GM12878 (cell line): ENCODE results near the gene PRKAA1.

ENCODE experiments used
- BRCA1 ChIP-seq: IDR thresholded peaks from 2 replicates; pipeline ENCODE4 v1.6.1; 2011; ENCODE audit warnings: low read depth, low read length, improper control_type of control experiment
- CTCF ChIP-seq, 3 experiments: IDR thresholded peaks in 2 of 3; conservative IDR thresholded peaks in 1 of 3; 2 replicates each; pipeline ENCODE4 v1.5.1; 2011; ENCODE audit warnings: low read depth in 3 of 3, low read length in 3 of 3, mild to moderate bottlenecking in 3 of 3, control low read depth in 2 of 3, moderate library complexity in 2 of 3, inconsistent platforms in 1 of 3, mixed read lengths in 1 of 3; ENCODE audit not compliant: control insufficient read depth in 2 of 3, insufficient read depth in 1 of 3; ENCODE audit errors: extremely low read depth in 1 of 3
- FOXK2 ChIP-seq: fragments of 450-650 bp; IDR thresholded peaks from 2 replicates; pipeline ENCODE4 v1.6.1; 2017; ENCODE audit warnings: mild to moderate bottlenecking, moderate library complexity
- JUNB ChIP-seq: IDR thresholded peaks from 2 replicates; pipeline ENCODE4 v1.6.1; 2016; ENCODE audit warnings: antibody characterized with exemption, mild to moderate bottlenecking
- JUND ChIP-seq: IDR thresholded peaks from 2 replicates; pipeline ENCODE4 v1.6.1; 2012; ENCODE audit warnings: low read depth, mild to moderate bottlenecking, low read length, improper control_type of control experiment, moderate library complexity
- PKNOX1 ChIP-seq: fragments of 450-650 bp; IDR thresholded peaks from 2 replicates; pipeline ENCODE4 v1.6.1; 2016; ENCODE audit warnings: mild to moderate bottlenecking
- POLR2A ChIP-seq: IDR thresholded peaks from 2 replicates; pipeline ENCODE4 v1.6.1; 2011; ENCODE audit warnings: low read depth, mild to moderate bottlenecking, low read length
- SRF ChIP-seq, 2 experiments: IDR thresholded peaks; 2 replicates each; pipeline ENCODE4 v1.6.1; 2011; ENCODE audit warnings: low read depth in 2 of 2, low read length in 2 of 2, mild to moderate bottlenecking in 1 of 2, moderate library complexity in 1 of 2
- ZBTB40 ChIP-seq: fragments of 450-650 bp; IDR thresholded peaks from 2 replicates; pipeline ENCODE4 v1.6.1; 2016; ENCODE audit warnings: mild to moderate bottlenecking, moderate library complexity, borderline replicate concordance
- ZNF217 ChIP-seq: fragments of 450-650 bp; IDR thresholded peaks from 2 replicates; pipeline ENCODE4 v1.6.1; 2017; ENCODE audit warnings: antibody characterized with exemption, mild to moderate bottlenecking
- ZNF274 ChIP-seq: IDR thresholded peaks from one replicate; pipeline ENCODE4 v1.8.0; 2011; ENCODE audit not compliant: insufficient read length, insufficient read depth

GRCh38 chr5:40717281-40717680 is 80.9 kb downstream of the PRKAA1 start:
- no peak for TF ChIP-seq PKNOX1
- no peak for TF ChIP-seq FOXK2
- TF ChIP-seq BRCA1, result no peak
- no peak for TF ChIP-seq CTCF (IDR thresholded peaks at IDR 0.05 in 2 of 3, conservative IDR thresholded peaks at IDR 0.05 in 1 of 3; ENCODE audit: control insufficient read depth in 2 of 3, extremely low read depth in 1 of 3, insufficient read depth in 1 of 3, low read depth in 3 of 3, low read length in 3 of 3)
- no peak for TF ChIP-seq POLR2A
- no peak for TF ChIP-seq JUND
- no peak for TF ChIP-seq ZNF217
- TF ChIP-seq JUNB, result no peak
- no peak for TF ChIP-seq SRF (IDR thresholded peaks at IDR 0.05; ENCODE audit: low read depth in 2 of 2, low read length in 2 of 2)
- TF ChIP-seq ZBTB40, result no peak
- no peak for TF ChIP-seq ZNF274
